ENCODE data around the gene ZBTB16.

ZBTB16 gene

DNA sequence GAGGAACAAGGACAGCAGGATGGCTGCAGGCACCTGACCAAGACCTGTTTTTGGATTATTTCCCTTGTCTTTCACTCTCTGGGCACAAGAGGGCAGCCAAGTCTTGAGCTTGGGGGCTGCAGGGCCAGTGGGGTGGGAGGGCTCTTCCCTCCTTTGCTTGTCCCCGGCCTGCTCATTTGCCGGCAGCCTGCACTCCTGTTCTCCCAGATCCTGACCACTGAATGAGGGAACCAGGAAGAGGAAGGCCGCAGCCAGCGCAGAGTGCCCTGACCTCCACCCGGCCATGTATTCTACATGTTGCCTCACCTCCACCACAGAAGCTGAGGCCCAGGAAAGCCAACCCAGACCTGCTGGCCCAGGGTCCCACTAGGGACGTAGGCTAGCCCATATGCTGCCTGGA, 221.2 kb downstream of the ZBTB16 start:
- POLR2A ChIA-PET, result no interaction called here
- Histone ChIP-seq H3K36me3 (ENCODE audit: control insufficient read depth in 2 of 2, insufficient read depth in 1 of 2, low read length in 2 of 2) (no peaks in the 10 kb centered on the region), H3K9me3 (ENCODE audit: control insufficient read depth, insufficient read depth, low read depth, low read length) (no peaks in the 10 kb centered on the region), H3K4me3 (ENCODE audit: low read depth, low read length) (no peak overlapping the region), H3K27ac (ENCODE audit: extremely low read depth, low read depth, low read length) (no peak overlapping the region), H3K4me1 (ENCODE audit: control insufficient read depth, insufficient read depth, low read length) (no peaks in the 10 kb centered on the region)
- TF ChIP-seq ZNF654 (tag by site-specific recombination; IDR thresholded peaks at IDR 0.05; ENCODE audit: low read depth), result peak; percentile 76
- no peak for TF ChIP-seq REPIN1 (tag by site-specific recombination; IDR thresholded peaks at IDR 0.05; ENCODE audit: low read depth)
- TF ChIP-seq, protein P1, sequence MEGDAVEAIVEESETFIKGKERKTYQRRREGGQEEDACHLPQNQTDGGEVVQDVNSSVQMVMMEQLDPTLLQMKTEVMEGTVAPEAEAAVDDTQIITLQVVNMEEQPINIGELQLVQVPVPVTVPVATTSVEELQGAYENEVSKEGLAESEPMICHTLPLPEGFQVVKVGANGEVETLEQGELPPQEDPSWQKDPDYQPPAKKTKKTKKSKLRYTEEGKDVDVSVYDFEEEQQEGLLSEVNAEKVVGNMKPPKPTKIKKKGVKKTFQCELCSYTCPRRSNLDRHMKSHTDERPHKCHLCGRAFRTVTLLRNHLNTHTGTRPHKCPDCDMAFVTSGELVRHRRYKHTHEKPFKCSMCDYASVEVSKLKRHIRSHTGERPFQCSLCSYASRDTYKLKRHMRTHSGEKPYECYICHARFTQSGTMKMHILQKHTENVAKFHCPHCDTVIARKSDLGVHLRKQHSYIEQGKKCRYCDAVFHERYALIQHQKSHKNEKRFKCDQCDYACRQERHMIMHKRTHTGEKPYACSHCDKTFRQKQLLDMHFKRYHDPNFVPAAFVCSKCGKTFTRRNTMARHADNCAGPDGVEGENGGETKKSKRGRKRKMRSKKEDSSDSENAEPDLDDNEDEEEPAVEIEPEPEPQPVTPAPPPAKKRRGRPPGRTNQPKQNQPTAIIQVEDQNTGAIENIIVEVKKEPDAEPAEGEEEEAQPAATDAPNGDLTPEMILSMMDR (tag by site-specific recombination; IDR thresholded peaks at IDR 0.05), result peak; percentile 69; the same call in 1 of the 2 replicates
- TF ChIP-seq ZNF140 (tag by site-specific recombination; IDR thresholded peaks at IDR 0.05), result no peak
- TF ChIP-seq ZNF341 (tag by site-specific recombination; IDR thresholded peaks at IDR 0.05; ENCODE audit: low read depth), result peak; percentile 73
- CTCF ChIA-PET, result interaction anchor here (0.6 to 2.5 kb wide), 30 partner anchors 9 to 1256 kb away, joined by 3 to 12 read pairs (median 4); no protein-coding TSS in a partner anchor

DNA sequence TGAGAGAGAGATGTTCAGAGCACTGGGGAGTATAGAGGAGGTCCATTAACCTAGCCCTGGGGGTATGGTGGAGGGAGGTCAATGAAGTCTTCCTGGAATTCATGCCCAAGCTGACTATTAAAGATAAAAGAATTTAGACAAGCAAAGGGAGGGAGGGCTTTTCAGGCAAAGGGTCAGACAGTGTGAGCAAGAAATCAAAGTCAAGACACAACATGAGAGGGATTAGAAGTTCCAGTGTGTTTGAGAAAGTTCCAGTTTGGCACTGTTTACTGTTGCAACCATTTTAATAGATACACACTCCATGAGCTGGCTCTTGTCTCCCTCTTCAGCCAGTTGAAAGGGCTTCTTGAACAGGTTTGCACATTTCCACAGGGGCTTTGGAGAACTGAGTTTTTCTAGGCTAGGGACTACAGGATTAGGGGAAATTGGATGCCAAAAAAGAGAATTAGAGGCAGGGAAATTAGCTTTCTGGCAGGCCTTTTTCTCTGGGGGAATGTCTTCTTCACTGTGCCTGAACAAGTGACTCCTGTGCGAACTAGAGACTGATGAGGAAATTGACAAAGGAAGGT, 222.0 kb downstream of the ZBTB16 start:
- TF ChIP-seq, protein P2, sequence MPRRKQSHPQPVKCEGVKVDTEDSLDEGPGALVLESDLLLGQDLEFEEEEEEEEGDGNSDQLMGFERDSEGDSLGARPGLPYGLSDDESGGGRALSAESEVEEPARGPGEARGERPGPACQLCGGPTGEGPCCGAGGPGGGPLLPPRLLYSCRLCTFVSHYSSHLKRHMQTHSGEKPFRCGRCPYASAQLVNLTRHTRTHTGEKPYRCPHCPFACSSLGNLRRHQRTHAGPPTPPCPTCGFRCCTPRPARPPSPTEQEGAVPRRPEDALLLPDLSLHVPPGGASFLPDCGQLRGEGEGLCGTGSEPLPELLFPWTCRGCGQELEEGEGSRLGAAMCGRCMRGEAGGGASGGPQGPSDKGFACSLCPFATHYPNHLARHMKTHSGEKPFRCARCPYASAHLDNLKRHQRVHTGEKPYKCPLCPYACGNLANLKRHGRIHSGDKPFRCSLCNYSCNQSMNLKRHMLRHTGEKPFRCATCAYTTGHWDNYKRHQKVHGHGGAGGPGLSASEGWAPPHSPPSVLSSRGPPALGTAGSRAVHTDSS (tag by site-specific recombination; IDR thresholded peaks at IDR 0.05), result no peak
- TF ChIP-seq ZNF292 (tag by site-specific recombination; IDR thresholded peaks at IDR 0.05; ENCODE audit: borderline replicate concordance, low read depth), result no peak
- TF ChIP-seq HOXC10 (CRISPR knock-in tag; IDR thresholded peaks at IDR 0.05), result no peak
- TF ChIP-seq BCL11B (tag by site-specific recombination; IDR thresholded peaks at IDR 0.05; ENCODE audit: low read depth), result no peak
- no peak for TF ChIP-seq ZFHX2 (tag by site-specific recombination; conservative IDR thresholded peaks at IDR 0.05)
- TF ChIP-seq ZNF555 (tag by site-specific recombination; conservative IDR thresholded peaks at IDR 0.05), result no peak
- TF ChIP-seq OVOL3 (tag by site-specific recombination; IDR thresholded peaks at IDR 0.05), result no peak
- TF ChIP-seq ZNF585B (tag by site-specific recombination; IDR thresholded peaks at IDR 0.05), result no peak
- TF ChIP-seq ZEB2 (tag by site-specific recombination; IDR thresholded peaks at IDR 0.05), result no peak
- TF ChIP-seq ZNF837 (tag by site-specific recombination; IDR thresholded peaks at IDR 0.05), result no peak
- TF ChIP-seq, protein P3, sequence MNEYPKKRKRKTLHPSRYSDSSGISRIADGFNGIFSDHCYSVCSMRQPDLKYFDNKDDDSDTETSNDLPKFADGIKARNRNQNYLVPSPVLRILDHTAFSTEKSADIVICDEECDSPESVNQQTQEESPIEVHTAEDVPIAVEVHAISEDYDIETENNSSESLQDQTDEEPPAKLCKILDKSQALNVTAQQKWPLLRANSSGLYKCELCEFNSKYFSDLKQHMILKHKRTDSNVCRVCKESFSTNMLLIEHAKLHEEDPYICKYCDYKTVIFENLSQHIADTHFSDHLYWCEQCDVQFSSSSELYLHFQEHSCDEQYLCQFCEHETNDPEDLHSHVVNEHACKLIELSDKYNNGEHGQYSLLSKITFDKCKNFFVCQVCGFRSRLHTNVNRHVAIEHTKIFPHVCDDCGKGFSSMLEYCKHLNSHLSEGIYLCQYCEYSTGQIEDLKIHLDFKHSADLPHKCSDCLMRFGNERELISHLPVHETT (tag by site-specific recombination; IDR thresholded peaks at IDR 0.05), result no peak
- TF ChIP-seq ZNF148 (tag by site-specific recombination; IDR thresholded peaks at IDR 0.05; ENCODE audit: borderline replicate concordance), result no peak
- no peaks in the 10 kb centered on the region for H3K4me1 ChIP-seq (ENCODE audit: control insufficient read depth, insufficient read depth, low read length)
- no peaks in the 10 kb centered on the region for H3K36me3 ChIP-seq (ENCODE audit: control insufficient read depth in 2 of 2, insufficient read depth in 1 of 2, low read length in 2 of 2)
- no peak overlapping the region for H3K4me3 ChIP-seq (ENCODE audit: low read depth, low read length)
- POLR2A ChIA-PET, result no interaction called here
- H3K27ac ChIP-seq (ENCODE audit: extremely low read depth, low read depth, low read length), result no peak overlapping the region
- CTCF ChIA-PET, result interaction anchor here (0.6 to 2.5 kb wide), 24 partner anchors 8 to 1255 kb away, joined by 3 to 12 read pairs (median 4); no protein-coding TSS in a partner anchor
- no peaks in the 10 kb centered on the region for H3K9me3 ChIP-seq (ENCODE audit: control insufficient read depth, insufficient read depth, low read depth, low read length)

Measured in HEK293 (cell line).